HCT116 (cell line): ENCODE measurements around the gene ASXL2.
"Not testable (repeated sequence)": the region's sequence is repeated elsewhere in the genome, so short reads cannot be mapped to it uniquely, and the experiment has no call there.

ENCODE experiments used
- ELF1 ChIP-seq: IDR thresholded peaks from 2 replicates; pipeline ENCODE4 v1.6.1; 2012; ENCODE audit warnings: low read depth, borderline replicate concordance
- EZH2 ChIP-seq: fragments of 200-600 bp; sonication (generic); IDR thresholded peaks from 2 replicates; pipeline ENCODE4 v1.6.1; 2017; ENCODE audit warnings: antibody characterized with exemption, mixed run types
- JUND ChIP-seq: IDR thresholded peaks from 2 replicates; pipeline ENCODE4 v1.6.1; 2012
- POLR2A ChIP-seq: IDR thresholded peaks from 2 replicates; pipeline ENCODE4 v1.7.0; 2011; ENCODE audit warnings: borderline replicate concordance; ENCODE audit not compliant: insufficient read depth, insufficient read length; ENCODE audit errors: extremely low read depth
- RAD21 ChIP-seq: IDR thresholded peaks from 2 replicates; pipeline ENCODE4 v1.6.1; 2012; ENCODE audit warnings: low read depth, mild to moderate bottlenecking
- SIN3A ChIP-seq: IDR thresholded peaks from 2 replicates; pipeline ENCODE4 v1.6.1; 2012; ENCODE audit warnings: low read depth
- SP1 ChIP-seq: IDR thresholded peaks from 2 replicates; pipeline ENCODE4 v1.6.1; 2012; ENCODE audit warnings: low read depth
- TCF7L2 ChIP-seq: IDR thresholded peaks from 2 replicates; pipeline ENCODE4 v1.7.0; 2011; ENCODE audit warnings: borderline replicate concordance, inconsistent platforms; ENCODE audit not compliant: insufficient read depth, insufficient read length; ENCODE audit errors: extremely low read depth
- YY1 ChIP-seq: IDR thresholded peaks from 2 replicates; pipeline ENCODE4 v1.6.1; 2011; ENCODE audit warnings: low read length, low read depth, moderate library complexity, mild to moderate bottlenecking; ENCODE audit not compliant: insufficient replicate concordance; ENCODE audit errors: extremely low read depth
- TF ChIP-seq, protein P1 (sequence below), 3 experiments: fragments of 200-600 bp in 1 of 3; sonication (generic) in 1 of 3; IDR thresholded peaks in 2 of 3; conservative IDR thresholded peaks in 1 of 3; 2 replicates each; pipeline ENCODE4 v1.5.1; 2012 to 2017; ENCODE audit warnings: low read depth in 2 of 3, low read length in 2 of 3, antibody characterized with exemption in 1 of 3, borderline replicate concordance in 1 of 3, control low read depth in 1 of 3, mild to moderate bottlenecking in 1 of 3, mixed read lengths in 1 of 3, mixed run types in 1 of 3, moderate library complexity in 1 of 3; ENCODE audit not compliant: insufficient read depth in 1 of 3
- TF ChIP-seq, protein P2 (sequence below): IDR thresholded peaks from 2 replicates; pipeline ENCODE4 v1.6.1; 2012

DNA sequence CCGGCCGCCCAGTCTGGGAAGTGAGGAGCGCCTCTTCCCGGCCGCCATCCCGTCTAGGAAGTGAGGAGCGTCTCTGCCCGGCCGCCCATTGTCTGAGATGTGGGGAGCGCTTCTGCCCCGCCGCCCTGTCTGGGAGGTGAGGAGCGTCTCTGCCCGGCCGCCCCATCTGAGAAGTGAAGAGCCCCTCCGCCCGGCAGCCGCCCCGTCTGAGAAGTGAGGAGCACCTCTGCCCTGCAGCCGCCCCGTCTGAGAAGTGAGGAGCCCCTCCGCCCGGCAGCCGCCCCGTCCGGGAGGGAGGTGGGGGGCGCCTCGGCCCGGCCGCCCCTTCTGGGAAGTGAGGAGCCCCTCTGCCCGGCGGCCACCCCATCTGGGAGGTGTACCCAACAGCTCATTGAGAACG lies 172.7 kb downstream of the ASXL2 start:
- TF ChIP-seq, protein P1, sequence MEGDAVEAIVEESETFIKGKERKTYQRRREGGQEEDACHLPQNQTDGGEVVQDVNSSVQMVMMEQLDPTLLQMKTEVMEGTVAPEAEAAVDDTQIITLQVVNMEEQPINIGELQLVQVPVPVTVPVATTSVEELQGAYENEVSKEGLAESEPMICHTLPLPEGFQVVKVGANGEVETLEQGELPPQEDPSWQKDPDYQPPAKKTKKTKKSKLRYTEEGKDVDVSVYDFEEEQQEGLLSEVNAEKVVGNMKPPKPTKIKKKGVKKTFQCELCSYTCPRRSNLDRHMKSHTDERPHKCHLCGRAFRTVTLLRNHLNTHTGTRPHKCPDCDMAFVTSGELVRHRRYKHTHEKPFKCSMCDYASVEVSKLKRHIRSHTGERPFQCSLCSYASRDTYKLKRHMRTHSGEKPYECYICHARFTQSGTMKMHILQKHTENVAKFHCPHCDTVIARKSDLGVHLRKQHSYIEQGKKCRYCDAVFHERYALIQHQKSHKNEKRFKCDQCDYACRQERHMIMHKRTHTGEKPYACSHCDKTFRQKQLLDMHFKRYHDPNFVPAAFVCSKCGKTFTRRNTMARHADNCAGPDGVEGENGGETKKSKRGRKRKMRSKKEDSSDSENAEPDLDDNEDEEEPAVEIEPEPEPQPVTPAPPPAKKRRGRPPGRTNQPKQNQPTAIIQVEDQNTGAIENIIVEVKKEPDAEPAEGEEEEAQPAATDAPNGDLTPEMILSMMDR (IDR thresholded peaks at IDR 0.05 in 2 of 3, conservative IDR thresholded peaks at IDR 0.05 in 1 of 3; ENCODE audit: borderline replicate concordance in 1 of 3, insufficient read depth in 1 of 3, low read depth in 2 of 3, low read length in 2 of 3): not testable (repeated sequence)
- TF ChIP-seq, protein P2, sequence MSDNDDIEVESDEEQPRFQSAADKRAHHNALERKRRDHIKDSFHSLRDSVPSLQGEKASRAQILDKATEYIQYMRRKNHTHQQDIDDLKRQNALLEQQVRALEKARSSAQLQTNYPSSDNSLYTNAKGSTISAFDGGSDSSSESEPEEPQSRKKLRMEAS: not testable (repeated sequence)
- TF ChIP-seq ELF1, POLR2A, SP1, SIN3A, TCF7L2, YY1, JUND, EZH2, RAD21: not testable (repeated sequence)
